ENCODE data around the gene PDE8B.

- no peak for TF ChIP-seq CTCF (IDR thresholded peaks at IDR 0.05)
- no peak for TF ChIP-seq POLR2A (IDR thresholded peaks at IDR 0.05)
Observed at GRCh38 chr5:77449277-77449676, 238.8 kb downstream of the PDE8B start.
